Stimulated activated CD8-positive, alpha-beta memory T cell treated with anti-CD3 and anti-CD28 coated beads, Interleukin-15, amount 100 ng/mL, for 24 hours (primary cell): ENCODE measurements around the gene EEF1A2.
A peak's percentile ranks its signal among the peaks of the same experiment; 100 is the strongest.
"Not testable (repeated sequence)": the region's sequence is repeated elsewhere in the genome, so short reads cannot be mapped to it uniquely, and the experiment has no call there.

Experiments used
- DNase-seq: peaks from one replicate; pipeline ENCODE4 v3.0.0-alpha.2; 2020; ENCODE audit warnings: low read depth

The EEF1A2 gene

DNA sequence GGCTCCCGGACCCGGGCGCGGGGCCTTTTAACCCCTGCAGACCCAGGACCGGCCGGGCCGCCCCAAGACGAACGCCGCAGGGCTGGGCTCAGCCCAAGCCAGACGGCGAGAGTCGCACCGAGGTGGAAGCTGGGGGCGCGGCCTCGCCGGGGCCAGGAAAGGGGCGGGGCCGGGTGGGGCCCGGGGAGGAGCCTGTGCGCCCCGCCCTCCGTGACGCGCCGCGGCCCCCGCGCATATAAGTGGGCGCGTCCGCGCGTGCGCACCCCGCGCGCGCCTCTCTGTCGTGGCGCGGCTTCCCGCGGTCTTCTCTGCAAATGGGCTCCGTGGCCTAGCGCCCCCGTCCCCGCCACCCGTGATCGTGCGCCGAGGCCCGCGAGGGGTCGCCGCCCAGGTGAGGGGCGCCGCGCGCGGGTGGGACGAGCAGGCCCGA is 21.6 kb upstream of the EEF1A2 start, which contains the start of gene PPDPF:
PPDPF (plus strand) TSS at position 262 of the 430 bp plus-strand sequence. CDS start 544 bp downstream, outside the sequence.
- peak; percentile 87 for DNase-seq

DNA sequence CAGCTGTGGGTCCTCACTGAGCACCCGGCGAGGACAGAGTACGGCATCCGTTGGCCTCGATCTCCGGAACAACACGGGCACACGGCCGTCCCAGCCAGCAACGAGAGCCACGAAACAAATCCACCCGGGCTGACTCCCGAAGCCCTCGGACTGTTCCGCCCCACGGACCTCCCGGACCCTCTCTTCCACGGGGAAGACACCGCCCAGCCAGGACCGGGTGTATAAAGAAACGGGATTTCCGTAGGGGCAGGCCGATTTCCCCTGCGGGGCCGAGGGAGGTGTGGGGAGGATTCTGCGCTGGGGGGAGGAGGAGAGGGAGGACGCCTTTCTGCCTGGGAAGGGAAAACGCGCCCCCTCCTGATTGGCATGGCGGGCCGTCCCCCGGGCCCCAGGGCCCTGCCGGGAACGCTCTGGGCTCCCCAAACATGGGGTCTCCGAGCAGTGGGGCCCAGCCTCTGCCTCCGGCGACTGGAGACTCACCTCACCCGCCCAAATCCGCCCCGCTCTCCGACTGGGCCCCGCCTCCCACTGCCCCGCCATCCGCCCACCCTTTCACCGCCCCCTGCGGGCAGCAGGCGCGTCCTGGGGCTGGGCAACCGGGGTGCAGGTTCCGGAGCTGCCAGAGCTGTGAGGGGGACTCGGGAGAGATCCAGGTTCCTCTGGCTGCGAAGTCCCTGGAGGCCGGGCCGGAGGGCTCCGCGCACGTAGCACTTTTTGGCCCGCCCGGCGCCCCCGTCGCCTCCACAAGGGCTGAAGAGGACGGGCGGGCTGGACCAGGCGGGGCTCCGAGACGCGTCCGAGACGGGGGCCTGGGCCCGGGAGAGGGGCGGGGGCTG is 21.0 kb upstream of the EEF1A2 start:
- DNase-seq: no peak

DNA sequence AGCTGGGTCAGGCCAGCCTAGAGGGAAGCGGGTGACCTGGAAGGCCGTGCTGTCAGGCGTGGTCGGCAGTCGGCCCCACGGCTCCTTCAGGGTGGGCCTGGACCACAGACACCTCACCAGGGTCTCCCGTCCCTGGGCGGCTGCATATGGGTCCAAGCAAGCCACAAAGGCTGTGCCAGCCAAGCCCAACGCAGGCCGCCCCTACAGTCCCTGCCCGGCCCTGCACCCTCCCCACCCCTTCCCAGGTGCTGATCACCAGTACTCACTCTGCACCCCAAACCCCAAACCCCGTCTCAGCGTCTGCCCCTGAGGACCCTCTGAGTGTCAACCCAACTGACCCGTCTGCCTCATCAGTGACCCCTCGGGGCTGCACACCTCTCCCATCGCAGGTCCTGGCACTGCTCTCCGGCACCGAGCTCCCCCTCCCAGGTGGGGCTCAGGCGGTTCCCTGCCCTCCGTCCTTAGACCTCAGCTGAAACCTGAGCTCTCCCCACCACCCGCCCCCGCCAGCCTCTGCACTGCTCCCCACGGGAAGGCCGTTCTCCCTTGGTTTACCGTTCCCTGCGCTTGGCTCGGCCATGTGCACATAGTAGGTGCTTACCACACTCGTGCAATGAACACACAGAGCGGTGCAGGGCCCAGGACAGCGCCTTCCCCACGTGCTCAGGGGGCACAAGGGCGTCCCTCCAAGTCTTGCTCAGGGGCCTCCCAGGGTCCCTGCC is 20.2 kb upstream of the EEF1A2 start:
- no peak for DNase-seq

DNA sequence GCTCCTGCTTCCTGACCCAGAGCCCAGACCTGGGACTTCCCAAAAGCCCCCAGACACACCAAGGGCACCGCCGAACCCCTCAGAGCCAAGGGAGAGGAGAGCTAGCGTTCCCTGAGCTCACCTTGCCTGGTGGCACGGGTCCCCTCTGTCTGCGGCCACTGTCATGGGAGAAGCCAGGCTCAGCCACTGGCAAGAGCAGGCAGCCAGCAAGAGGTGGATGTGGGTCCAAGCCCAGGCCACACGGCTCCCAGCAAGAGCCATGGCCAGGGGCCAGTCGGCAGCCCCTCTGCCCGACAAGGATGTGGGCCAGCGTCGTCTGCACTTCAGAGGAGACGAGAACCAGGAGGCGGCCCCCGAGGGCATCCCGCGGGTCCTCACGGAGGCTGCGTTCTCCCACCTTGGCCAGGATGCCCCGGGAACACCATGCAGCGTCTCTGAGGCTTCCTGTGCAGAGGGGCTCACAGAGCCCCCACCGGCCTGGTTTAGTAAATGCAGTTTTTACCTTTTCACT is 19.5 kb upstream of the EEF1A2 start:
- no peak for DNase-seq

DNA sequence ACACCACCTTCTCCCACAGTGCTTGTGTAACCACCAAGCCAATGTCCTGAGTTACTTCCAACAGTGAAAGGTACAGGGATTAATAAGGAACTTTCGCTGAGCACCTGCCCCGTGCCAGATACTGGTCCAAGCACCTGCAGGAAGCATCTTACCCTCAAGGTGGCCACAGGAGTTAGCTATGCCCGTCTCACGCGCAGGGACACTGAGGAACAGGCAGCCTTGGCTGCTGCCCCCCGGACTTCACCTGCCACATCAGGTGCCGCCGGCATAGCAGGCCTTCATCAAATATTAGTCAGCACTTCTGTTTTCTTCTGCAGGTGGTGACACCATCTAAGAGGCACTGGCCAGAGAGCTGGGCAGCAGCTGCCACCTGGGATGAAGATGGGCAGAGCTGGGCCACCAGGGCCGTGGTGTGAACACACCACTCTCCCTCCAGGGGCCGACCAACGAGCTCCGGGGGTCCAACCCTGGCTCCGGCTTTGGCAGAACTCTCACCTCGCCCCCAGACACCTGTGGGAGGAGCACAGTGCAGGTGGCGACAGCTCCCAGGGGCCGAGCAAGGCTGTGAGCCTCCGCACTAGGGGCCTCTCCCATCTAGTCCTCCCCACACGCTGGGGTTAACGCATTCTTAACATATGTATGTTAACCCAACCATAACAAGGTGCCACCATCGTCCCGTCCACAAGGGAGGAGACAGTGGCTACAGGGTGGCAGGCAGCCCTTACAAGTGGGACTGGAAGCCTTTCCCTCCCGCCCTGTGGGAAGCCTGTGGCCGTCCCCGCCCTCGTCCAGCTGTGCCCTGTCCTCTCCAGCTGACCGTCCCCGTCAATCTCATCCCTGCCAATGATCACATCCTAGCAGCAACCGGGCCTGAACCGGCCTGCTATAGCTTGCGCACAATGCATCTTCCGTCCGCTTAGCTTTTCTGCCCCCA is 18.8 kb upstream of the EEF1A2 start:
- DNase-seq: no peak

DNA sequence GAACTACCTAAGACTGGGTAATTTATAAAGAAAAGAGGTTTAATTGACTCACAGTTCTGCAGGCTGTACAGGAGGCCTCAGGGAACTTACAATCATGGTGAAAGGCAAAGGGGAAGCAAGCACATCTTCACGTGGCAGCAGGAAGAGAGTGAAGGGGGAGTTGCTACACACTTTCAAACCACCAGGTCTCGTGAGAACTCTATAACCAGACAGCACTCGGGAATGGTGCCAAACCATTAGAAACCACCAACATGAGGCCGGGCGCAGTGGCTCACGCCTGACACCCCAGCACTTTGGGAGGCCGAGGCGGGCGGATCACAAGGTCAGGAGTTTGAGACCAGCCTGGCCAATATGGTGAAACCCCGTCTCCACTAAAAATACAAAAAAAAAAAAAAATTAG is 15.6 kb upstream of the EEF1A2 start:
- not testable (repeated sequence) for DNase-seq

DNA sequence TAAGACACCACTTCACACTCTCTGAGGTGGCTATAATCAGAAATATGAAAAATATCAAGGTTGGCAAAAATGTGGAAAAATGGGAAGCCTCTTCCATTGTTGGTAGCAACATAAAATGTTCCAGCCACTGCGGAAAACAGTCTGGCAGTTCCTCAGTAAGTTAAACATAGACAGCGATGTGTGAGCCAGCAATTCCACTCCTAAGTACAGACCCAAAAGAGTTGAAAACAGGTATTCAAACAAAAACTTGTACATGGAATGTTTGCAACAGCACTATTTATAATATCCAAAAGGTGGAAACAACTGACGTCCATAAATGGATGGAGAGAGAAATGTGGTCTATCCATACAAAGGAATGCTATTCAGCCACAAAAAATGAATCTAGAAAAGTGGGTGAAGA is 14.3 kb upstream of the EEF1A2 start:
- DNase-seq: no peak

DNA sequence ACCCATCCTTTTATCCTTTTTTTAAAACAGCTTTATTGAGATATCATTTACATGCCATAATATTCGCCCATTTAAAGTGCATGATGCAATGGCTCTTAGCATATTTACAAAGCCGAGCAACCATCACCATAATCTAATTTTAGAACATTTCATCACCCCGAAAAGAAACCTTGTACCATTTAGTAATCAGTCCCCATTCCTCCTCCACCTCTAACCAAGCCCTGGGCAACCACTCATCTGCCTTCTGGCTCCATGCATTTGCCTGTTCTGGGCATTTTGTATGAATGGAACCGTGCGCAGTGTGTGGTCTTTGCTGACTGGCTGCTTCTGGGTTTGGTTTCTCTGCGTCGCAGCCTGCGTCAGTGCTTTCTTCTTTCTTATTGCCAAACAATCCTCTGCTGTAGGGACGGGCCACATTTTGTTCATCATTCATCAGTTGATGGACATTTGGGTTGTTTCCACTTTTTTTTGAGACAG is 10.2 kb upstream of the EEF1A2 start:
- no peak for DNase-seq

DNA sequence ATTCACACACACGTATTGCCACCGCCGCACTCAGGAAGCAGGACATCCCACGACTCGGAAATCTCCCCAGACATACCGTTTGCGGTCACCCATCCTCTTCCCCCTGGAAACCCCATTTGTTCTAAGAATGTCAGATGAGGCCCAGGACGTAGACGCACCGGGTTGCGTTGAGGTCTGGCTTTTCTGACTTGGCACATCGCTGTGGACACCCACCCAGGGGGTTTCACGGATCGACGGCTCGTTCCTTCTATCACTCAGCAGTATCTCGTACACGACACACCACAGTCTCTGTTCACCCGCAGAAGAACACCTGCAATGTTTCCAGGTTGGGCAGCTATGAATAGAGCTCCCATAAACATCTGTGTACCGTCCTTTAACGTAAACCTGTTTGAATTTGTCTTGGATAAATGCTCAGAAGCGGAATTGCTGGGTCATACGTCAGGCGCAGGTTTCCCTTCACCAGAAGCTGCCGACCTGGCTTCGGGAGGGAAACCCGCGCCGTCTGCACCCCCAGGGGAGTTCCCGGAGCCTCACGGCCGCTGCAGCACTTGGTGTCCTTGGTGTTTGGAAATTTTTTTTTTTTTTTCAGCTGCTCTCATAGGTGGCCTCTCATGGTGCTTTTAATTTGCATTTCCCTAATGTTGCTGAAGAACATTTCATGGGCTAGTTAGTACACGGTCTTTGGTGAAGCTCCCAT is 9.3 kb upstream of the EEF1A2 start:
- no peak for DNase-seq

DNA sequence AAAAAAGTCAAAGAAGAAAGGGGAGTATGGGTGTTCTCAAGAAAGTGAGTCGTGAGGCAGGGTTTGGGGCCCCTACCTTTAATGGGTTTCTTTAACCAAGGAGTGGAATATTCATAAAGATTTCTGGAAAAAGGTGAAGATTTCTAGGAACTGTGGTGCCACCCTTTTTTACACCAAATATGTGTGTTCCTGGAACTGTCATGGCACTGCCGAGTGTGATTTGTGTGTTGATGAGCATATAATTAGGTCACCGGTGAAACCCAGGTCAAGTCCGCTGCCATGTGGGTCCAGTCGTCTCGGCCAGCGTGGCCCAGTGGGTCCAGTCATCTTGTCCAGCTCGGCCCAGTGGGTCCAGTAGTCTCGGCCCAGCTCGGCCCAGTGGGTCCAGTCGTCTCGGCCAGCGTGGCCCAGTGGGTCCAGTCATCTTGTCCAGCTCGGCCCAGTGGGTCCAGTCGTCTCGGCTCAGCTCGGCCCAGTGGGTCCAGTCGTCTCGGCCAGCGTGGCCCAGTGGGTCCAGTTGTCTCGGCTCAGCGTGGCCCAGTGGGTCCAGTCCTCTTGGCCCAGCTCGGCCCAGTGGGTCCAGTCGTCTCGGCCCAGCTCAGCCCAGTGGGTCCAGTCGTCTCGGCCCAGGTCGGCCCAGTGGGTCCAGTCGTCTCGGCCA is 8.3 kb upstream of the EEF1A2 start:
- no peak for DNase-seq

DNA sequence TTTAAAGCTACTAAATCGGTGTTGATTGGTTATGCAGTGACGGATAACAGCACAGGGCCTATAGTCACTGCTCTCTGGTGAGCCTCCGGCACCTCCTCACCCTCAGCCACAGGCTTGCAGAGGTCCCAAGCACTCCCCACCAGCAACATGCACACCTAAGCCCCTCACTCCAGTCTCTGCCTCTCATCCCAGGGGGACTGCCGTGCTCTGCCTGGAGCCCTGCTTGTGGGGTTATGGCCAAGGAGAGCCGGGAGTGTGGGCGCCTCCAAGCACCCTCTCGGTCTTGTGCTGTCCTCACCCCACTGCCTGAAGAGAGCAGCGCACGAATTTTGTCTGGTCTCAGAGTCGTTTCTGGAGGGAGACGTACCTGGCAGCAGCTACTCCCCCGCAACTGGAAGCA is 6.8 kb upstream of the EEF1A2 start:
- no peak for DNase-seq

DNA sequence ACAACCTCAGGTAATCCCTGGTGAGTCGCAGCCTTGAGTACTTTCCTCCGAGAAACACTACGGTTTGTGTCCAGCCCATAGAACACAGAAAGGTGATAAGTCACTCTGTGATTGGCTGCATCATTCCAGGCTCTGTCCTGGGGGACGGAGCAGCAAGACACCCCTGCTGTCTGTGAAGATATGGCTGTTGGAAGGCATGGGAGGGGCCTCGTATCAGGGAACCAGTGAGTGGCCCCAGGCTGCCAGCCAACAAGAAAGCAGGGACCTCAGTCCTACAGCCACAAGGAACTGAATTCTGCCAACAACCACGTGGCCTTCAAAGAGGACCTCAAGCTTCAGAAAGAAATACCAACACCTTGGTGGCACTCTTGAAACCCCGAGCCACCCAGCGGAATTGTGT is 6.4 kb upstream of the EEF1A2 start:
- no peak for DNase-seq

DNA sequence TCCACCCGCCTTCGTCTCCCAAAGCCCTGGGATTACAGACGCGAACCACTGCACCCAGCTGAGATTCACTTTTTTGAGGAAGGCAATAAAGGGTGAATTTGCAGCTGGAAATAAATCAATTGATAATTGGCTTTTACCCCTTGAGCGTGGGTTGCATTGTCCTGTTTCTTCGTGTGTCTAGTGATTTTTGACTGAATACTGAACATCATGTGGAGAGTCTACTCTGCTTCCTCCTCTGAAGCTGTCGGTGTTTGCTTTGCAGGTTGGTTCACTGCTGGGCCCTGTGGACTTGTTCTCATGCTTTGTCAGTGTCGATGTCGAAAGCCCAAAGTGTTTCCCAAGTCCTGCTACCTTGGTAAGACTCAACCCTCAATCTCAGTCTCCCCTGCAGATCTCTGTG is 5.8 kb upstream of the EEF1A2 start:
- no peak for DNase-seq

DNA sequence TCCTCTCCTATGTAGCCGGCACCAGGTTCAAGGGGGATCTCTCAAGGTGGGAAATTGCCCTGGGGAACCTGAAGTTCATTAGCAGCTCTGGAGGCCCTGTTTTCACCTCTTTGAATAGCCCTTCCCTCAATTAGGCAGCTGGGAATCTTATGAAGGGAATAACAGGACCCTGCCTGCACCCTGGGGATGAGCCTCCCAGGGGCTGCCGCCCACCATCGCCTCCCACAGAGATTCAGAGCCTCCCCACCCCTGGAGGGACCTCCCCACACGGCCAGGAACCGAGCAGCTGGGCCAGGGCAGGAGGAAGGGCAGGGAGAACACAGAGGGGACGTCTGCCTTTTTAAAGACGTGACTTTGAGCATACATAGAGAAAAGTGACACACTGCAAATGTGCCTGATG is 4.6 kb upstream of the EEF1A2 start:
- DNase-seq: no peak

DNA sequence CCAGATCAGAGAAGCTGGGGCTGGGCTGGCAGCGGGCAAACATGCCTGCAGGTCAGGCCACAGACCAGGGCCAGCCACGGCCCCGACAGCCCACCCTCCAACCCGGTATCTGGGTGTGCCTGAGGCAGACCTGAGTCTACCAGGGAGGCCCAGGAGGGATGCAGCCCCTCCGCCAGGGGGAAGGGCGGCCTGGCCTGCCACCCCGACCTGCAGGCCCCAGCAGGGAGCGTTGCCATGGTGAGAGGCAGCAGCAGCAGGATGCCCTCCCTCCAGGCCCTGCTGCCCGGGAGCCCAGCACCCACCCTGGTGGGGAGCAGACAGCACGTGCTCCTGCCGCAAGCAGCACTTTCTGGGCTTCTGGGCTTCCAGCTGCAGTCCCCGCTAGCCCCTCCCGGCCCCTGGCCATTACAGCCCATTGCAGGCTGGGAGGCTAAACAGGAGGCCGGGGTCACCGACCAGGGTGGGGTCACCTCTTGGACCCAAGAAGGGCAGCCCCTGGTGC is 3.8 kb upstream of the EEF1A2 start:
- no peak for DNase-seq

DNA sequence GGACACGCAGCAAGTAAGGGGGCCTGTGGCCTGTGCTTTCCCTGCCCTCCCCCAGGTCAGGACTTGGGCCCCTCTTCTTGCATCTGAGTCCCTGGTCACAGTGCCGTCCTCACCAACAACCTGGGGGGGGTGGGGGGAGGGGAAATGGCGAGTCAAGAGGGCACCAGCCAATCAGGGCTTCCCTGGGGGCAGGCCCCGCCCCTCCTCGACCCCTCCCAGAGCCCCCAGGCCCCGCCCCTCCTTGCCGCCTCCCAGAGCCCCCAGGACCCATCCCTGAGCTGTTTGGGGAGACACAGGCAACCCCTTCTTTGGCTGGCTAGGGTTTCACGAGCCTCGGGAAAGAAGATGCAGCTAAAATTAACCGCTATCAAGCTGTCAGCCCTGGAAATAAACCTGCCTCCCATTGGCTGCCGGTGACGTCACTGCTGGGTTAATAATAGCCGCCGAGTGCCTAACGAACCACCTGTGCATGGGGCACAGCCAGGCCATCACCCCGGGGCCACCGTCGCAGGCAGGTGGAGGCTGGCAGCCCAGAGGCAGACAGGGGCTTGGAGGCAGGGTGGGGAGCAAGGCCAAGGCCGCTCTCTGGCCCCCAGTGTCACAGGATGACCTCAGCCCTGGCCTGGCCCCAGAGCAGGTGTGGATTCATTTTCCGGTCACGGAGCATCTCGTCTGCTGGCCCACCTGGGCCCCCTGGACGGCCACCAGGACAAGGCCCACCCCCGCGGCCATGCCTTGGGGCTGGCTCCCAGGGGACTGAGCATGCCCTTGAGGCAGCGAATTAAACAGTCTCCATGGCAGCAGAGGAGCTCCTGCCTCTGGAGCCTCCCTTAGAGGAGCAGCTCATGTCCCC is 3.2 kb upstream of the EEF1A2 start:
- no peak for DNase-seq

DNA sequence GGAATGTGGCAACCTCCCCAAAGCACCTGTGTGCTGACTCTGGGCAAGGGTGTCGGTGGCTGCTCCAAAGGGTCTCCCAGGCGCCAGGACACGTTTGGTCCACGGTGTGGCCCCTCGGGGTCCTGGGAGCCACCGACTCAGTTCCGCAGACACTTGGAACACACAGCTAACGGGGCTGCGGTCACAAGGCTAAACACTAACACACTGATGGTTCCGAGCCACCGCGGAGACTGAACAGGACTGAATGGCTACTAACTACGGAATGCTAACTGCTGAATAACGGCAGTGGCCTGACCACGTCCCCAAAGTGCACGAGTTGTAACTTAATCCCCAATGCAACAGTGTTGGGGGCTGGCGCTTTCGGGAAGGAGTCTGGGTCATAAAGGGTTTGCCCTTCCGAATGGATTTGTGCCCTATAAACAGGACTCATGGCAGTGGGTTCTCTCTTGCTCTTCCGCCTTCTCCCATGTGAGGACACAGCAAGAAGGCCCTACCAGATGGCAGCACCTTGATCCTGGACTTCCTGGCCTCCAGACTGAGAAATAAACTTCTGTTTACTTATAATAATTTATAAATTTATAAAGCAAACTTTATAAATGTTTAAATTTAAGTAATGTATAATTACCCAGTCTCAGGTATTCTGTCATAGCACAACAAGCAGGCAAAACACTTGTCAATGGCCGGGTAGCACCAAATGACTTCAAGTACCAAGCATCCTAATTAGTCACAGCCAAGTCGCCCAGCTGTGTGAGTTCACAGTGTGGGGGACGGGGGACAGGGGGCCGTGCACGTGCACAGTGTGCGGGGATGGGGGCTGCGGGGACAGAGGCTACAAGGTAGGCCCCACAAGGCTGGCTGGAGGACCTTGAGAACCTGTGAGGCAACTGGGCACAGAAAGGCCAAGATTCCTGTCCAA is 2.3 kb upstream of the EEF1A2 start:
- DNase-seq: no peak

DNA sequence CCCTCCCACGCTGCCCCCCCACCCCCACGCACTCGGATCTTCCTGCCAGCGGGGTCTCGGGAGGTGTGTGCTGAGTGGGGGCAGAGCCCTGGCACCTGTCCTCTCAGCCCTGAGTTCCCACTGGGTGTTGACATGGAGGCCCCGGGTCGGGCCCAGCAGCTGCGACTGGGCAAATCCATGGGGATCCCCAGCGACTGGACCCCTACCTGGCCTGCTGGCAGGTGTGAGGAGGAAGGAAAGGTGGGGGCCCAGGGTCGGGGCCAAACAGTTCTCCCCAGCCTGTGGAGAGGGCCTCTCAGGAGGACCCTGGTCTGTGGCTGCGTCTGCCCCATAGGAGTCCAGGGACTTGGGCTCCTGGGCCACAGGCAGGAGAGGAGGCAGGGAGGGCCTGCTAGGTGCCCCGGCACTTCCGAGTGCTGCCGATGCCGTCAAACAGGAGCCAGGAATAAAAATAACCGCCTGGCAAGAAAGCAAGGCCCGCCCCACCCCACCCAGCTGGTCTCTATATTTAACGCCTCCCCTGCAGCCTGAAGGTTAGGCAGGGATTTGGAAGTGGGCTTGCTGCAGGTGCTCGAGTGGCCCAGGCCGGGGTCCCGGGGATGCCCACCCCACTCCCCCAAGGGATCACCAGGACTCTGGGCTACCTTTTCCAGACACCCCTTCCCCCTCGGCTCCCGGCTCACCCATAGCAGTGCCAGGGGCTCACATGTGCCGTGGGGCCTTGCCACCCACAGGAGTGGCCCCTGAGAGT is 1.4 kb upstream of the EEF1A2 start:
- no peak for DNase-seq
